HEK293 (cell line): ENCODE measurements around the gene SOCS7.

ENCODE experiments used
- CTCF ChIA-PET: fragments of 350-600 bp; formaldehyde crosslinking; extraction: SDS; loops from one replicate; lab custom pipeline; 2021; ENCODE audit warnings: antibody characterized with exemption; lab: Yijun Ruan, JAX
- POLR2A ChIA-PET: fragments of 300-600 bp; formaldehyde crosslinking; extraction: SDS; loops from one replicate; lab custom pipeline; 2020; ENCODE audit warnings: antibody characterized with exemption, inconsistent platforms; lab: Yijun Ruan, JAX
- H3K27ac ChIP-seq: fragments of 200-500 bp; sonication (Bioruptor generic); 2 replicates; pipeline ENCODE4 v1.5.1; 2014; ENCODE audit warnings: low read depth, low read length, control low read depth, inconsistent platforms; ENCODE audit errors: extremely low read depth
- H3K36me3 ChIP-seq, 2 experiments: fragments of 200-500 bp in 1 of 2; sonication (Bioruptor generic) in 1 of 2; 1 replicate in 1 of 2; 2 replicates in 1 of 2; pipeline ENCODE4 v1.5.1; 2014 to 2017; ENCODE audit warnings: inconsistent platforms in 2 of 2, low read length in 2 of 2; ENCODE audit not compliant: control insufficient read depth in 2 of 2, insufficient read depth in 1 of 2
- H3K4me1 ChIP-seq: fragments of 200-500 bp; sonication (Bioruptor generic); 2 replicates; pipeline ENCODE4 v1.5.1; 2014; ENCODE audit warnings: mild to moderate bottlenecking, low read length, inconsistent platforms; ENCODE audit not compliant: control insufficient read depth, insufficient read depth
- H3K4me3 ChIP-seq: 2 replicates; pipeline ENCODE4 v1.5.1; 2011; ENCODE audit warnings: low read depth, mild to moderate bottlenecking, control low read depth, low read length, moderate library complexity
- H3K9me3 ChIP-seq: fragments of 200-500 bp; sonication (Bioruptor generic); 2 replicates; pipeline ENCODE4 v1.5.1; 2014; ENCODE audit warnings: low read depth, low read length, inconsistent platforms; ENCODE audit not compliant: control insufficient read depth, insufficient read depth
- GLIS2 ChIP-seq: fragments of 450-650 bp; formaldehyde crosslinking; IDR thresholded peaks from 2 replicates; pipeline ENCODE4 v1.5.1; 2016; ENCODE audit warnings: missing biosample characterization, missing genetic modification characterization
- TRIM28 ChIP-seq: IDR thresholded peaks from 2 replicates; pipeline ENCODE4 v1.6.1; 2011; ENCODE audit warnings: low read length, control low read depth, borderline replicate concordance
- ZFHX2 ChIP-seq: fragments of 450-650 bp; formaldehyde crosslinking; conservative IDR thresholded peaks from 2 replicates; pipeline ENCODE4 v1.5.1; 2016; ENCODE audit warnings: missing biosample characterization, missing genetic modification characterization
- ZFP41 ChIP-seq: fragments of 450-650 bp; formaldehyde crosslinking; IDR thresholded peaks from 2 replicates; pipeline ENCODE4 v1.5.1; 2016; ENCODE audit warnings: missing biosample characterization, missing genetic modification characterization, borderline replicate concordance
- ZNF174 ChIP-seq: fragments of 450-650 bp; formaldehyde crosslinking; IDR thresholded peaks from 2 replicates; pipeline ENCODE4 v1.5.0; 2017; ENCODE audit warnings: missing biosample characterization, mild to moderate bottlenecking, missing genetic modification characterization
- ZNF600 ChIP-seq: fragments of 450-650 bp; formaldehyde crosslinking; IDR thresholded peaks from 2 replicates; pipeline ENCODE4 v1.5.1; 2016; ENCODE audit warnings: missing biosample characterization, missing genetic modification characterization
- ZNF664 ChIP-seq: fragments of 450-650 bp; formaldehyde crosslinking; IDR thresholded peaks from 2 replicates; pipeline ENCODE4 v1.5.1; 2016; ENCODE audit warnings: missing biosample characterization, missing genetic modification characterization
- TF ChIP-seq, protein P1 (sequence below): fragments of 450-650 bp; formaldehyde crosslinking; IDR thresholded peaks from 2 replicates; pipeline ENCODE4 v1.5.1; 2016; ENCODE audit warnings: missing biosample characterization, missing genetic modification characterization
- TF ChIP-seq, protein P2 (sequence below): fragments of 450-650 bp; formaldehyde crosslinking; IDR thresholded peaks from 2 replicates; pipeline ENCODE4 v1.5.1; 2017; ENCODE audit warnings: missing biosample characterization, missing genetic modification characterization
- TF ChIP-seq, protein P3 (sequence below): fragments of 450-650 bp; formaldehyde crosslinking; IDR thresholded peaks from 2 replicates; pipeline ENCODE4 v1.5.1; 2016; ENCODE audit warnings: missing biosample characterization, missing genetic modification characterization, low read depth
- TF ChIP-seq, protein P4 (sequence below): fragments of 450-650 bp; formaldehyde crosslinking; IDR thresholded peaks from 2 replicates; pipeline ENCODE4 v1.5.1; 2016; ENCODE audit warnings: missing biosample characterization, missing genetic modification characterization

SOCS7 gene

DNA sequence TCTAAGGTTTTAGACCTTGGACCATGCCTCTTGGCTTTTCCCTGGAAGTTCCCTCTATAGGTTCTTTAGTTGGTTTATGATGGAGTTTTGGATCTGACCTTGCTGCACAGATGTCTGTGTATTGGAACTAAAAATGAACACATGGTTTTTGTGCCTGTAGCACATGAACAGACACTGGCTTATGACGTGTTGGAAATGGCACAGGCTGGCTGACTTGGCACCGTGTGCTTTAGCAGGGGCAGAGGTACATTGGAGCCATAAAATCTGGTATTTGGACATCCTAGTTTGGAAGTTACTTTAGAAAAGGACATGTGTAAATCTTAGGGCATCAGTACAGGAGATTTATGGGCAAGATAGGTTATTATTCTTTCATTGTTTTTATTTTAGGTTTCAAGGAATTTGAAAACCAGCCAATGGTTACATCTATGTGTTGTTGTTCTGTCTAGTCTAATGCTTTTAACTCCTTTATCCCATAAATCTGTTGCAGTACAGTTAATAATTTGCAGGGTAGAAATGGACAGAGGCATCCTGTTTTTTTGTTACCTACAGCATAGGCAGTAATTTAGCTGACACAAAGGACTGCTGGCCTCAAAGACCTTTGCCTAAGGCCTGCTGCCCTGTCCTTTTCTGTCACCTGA lies 6.0 kb downstream of the SOCS7 start (continued):
- TF ChIP-seq, protein P1, sequence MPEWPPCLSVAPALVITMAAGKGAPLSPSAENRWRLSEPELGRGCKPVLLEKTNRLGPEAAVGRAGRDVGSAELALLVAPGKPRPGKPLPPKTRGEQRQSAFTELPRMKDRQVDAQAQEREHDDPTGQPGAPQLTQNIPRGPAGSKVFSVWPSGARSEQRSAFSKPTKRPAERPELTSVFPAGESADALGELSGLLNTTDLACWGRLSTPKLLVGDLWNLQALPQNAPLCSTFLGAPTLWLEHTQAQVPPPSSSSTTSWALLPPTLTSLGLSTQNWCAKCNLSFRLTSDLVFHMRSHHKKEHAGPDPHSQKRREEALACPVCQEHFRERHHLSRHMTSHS (tag by site-specific recombination), result no peak
- TF ChIP-seq GLIS2 (tag by site-specific recombination), result no peak
- TF ChIP-seq TRIM28, result no peak
- TF ChIP-seq ZNF600 (tag by site-specific recombination), result peak; percentile 26; the same call in 1 of the 2 replicates
- TF ChIP-seq, protein P2, sequence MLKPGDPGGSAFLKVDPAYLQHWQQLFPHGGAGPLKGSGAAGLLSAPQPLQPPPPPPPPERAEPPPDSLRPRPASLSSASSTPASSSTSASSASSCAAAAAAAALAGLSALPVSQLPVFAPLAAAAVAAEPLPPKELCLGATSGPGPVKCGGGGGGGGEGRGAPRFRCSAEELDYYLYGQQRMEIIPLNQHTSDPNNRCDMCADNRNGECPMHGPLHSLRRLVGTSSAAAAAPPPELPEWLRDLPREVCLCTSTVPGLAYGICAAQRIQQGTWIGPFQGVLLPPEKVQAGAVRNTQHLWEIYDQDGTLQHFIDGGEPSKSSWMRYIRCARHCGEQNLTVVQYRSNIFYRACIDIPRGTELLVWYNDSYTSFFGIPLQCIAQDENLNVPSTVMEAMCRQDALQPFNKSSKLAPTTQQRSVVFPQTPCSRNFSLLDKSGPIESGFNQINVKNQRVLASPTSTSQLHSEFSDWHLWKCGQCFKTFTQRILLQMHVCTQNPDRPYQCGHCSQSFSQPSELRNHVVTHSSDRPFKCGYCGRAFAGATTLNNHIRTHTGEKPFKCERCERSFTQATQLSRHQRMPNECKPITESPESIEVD (tag by site-specific recombination), result peak; percentile 29; the same call in 1 of the 2 replicates
- no peak for TF ChIP-seq ZNF174 (tag by site-specific recombination)
- TF ChIP-seq, protein P3, sequence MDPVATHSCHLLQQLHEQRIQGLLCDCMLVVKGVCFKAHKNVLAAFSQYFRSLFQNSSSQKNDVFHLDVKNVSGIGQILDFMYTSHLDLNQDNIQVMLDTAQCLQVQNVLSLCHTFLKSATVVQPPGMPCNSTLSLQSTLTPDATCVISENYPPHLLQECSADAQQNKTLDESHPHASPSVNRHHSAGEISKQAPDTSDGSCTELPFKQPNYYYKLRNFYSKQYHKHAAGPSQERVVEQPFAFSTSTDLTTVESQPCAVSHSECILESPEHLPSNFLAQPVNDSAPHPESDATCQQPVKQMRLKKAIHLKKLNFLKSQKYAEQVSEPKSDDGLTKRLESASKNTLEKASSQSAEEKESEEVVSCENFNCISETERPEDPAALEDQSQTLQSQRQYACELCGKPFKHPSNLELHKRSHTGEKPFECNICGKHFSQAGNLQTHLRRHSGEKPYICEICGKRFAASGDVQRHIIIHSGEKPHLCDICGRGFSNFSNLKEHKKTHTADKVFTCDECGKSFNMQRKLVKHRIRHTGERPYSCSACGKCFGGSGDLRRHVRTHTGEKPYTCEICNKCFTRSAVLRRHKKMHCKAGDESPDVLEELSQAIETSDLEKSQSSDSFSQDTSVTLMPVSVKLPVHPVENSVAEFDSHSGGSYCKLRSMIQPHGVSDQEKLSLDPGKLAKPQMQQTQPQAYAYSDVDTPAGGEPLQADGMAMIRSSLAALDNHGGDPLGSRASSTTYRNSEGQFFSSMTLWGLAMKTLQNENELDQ (tag by site-specific recombination), result no peak

DNA sequence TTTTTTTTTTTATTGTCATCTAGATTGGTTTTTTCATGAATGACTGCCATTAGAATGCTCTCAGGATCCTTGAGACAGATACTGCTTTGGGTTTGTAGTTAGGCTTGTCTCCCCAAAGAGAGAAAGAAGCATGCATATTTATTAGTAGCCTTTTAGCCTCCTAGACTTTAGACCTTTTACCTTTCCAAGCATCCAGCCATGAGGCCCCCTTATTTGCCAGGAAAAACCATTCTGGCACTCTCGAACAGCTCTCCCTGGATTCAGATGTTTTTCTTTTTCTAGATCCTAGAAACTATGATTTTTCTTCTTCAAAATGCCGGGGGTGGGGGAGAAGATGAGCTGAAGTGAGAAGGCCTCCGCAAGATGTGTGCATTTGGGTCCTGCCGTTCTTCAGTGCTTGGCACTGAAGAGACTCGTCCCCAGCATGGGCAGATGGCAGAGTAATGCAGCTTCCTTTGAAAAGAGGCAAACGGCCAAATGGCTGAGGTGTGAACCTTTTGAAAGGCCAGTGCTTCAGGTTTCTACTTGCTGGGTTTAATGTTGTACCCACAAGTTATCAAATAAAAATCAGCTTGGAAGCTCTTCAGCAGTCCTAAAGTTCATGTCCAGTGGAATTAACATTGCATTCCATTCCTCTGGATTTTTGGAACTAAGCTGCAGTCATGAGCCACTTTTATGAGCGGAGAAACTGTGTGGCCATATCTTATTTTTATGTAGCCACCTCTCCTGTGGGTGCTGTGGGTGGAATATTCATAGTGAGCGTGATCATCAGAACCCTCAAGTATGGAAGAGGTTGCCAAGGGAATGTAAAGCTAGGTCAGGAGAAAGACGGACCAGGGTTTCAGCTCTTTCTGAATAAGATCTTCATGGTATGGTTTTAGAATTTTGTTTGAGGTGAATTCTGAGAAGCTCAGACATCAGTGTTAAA lies 7.2 kb downstream of the SOCS7 start:
- Histone ChIP-seq H3K4me3 (no peak overlapping the region), H3K36me3 (peaks cover 3 to 31% of the 10 kb centered on the region in 2 experiments; a peak in 2 of 3 replicates), H3K27ac (no peak overlapping the region), H3K9me3 (no peaks in the 10 kb centered on the region), H3K4me1 (peaks cover 21% of the 10 kb centered on the region)
- CTCF ChIA-PET, result interaction anchor here (0.6 to 7.5 kb wide), 7 partner anchors 10 to 756 kb away, joined by 3 to 62 read pairs (median 3); no protein-coding TSS in a partner anchor
- 0 out of 2 replicates have a peak, but pooled peaks have one; percentile 86 for TF ChIP-seq ZNF664 (tag by site-specific recombination)
- TF ChIP-seq ZFP41, result no peak
- POLR2A ChIA-PET, result interaction anchor here (0.5 to 0.6 kb wide), 2 partner anchors 12 to 510 kb away, joined by 3 read pairs; no protein-coding TSS in a partner anchor

DNA sequence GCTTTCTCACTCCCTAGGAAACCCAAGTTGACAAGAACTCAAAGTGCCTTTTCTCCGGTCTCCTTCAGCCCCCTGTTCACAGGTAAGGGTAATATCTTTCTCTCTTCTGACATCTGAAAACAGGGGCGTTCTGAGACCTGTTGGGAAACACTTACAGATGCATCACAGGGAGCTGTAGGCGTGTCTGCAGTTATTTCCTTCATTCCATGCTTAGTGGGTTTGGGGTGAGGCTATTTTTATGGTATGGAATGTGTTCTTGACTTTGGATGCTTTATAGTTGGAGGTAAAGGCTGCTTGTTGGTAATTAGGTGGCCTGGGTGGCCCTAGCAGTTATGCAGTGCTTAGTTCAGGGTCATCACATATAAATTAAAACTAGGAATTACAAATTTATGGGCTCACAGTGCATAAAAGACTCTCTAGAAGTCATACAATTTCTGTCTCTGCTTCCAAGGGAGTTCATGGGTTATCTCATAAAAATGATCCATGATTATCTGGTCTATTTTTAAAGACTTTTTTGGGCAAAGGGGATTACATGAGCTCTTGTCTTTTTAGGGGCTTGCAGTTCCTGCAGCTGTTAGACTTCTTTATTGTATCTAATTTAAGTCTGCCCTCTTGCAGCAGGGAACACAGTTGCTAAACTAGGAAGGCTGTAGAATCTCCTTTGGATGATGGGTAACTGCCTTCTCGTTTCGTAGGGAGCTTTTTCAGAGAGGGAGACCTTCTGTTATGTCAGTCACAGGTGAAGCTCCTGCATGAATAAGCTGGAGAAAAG lies 10.2 kb downstream of the SOCS7 start:
- no peak overlapping the region for H3K27ac ChIP-seq
- CTCF ChIA-PET, result interaction anchor here (0.6 to 7.5 kb wide), 3 partner anchors 13 to 50 kb away, joined by 3 to 62 read pairs (median 5); no protein-coding TSS in a partner anchor
- H3K4me3 ChIP-seq, result no peak overlapping the region
- H3K36me3 ChIP-seq, result peaks cover 18 to 61% of the 10 kb centered on the region in 2 experiments
- no peaks in the 10 kb centered on the region for H3K9me3 ChIP-seq
- peaks cover 18% of the 10 kb centered on the region for H3K4me1 ChIP-seq
- 0 out of 2 replicates have a peak, but pooled peaks have one; percentile 26 for TF ChIP-seq ZFHX2 (tag by site-specific recombination)
- TF ChIP-seq, protein P4, sequence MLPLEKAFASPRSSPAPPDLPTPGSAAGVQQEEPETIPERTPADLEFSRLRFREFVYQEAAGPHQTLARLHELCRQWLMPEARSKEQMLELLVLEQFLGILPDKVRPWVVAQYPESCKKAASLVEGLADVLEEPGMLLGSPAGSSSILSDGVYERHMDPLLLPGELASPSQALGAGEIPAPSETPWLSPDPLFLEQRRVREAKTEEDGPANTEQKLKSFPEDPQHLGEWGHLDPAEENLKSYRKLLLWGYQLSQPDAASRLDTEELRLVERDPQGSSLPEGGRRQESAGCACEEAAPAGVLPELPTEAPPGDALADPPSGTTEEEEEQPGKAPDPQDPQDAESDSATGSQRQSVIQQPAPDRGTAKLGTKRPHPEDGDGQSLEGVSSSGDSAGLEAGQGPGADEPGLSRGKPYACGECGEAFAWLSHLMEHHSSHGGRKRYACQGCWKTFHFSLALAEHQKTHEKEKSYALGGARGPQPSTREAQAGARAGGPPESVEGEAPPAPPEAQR (tag by site-specific recombination), result no peak
- TF ChIP-seq, all 188 proteins: peak for 1
- POLR2A ChIA-PET, result interaction anchor here (1.3 kb wide), 1 partner anchor 24 kb away, joined by 4 read pairs; no protein-coding TSS in a partner anchor
